ENCODE measurements around the gene VWA3B.

GRCh38 chr2:98341241-98341640, 254.3 kb downstream of the VWA3B start:
- TF ChIP-seq, protein P1, sequence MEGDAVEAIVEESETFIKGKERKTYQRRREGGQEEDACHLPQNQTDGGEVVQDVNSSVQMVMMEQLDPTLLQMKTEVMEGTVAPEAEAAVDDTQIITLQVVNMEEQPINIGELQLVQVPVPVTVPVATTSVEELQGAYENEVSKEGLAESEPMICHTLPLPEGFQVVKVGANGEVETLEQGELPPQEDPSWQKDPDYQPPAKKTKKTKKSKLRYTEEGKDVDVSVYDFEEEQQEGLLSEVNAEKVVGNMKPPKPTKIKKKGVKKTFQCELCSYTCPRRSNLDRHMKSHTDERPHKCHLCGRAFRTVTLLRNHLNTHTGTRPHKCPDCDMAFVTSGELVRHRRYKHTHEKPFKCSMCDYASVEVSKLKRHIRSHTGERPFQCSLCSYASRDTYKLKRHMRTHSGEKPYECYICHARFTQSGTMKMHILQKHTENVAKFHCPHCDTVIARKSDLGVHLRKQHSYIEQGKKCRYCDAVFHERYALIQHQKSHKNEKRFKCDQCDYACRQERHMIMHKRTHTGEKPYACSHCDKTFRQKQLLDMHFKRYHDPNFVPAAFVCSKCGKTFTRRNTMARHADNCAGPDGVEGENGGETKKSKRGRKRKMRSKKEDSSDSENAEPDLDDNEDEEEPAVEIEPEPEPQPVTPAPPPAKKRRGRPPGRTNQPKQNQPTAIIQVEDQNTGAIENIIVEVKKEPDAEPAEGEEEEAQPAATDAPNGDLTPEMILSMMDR (IDR thresholded peaks at IDR 0.05), result no peak
- TF ChIP-seq POLR2A (IDR thresholded peaks at IDR 0.05), result no peak
